LNCaP clone FGC (cell line): ENCODE data around the gene FSTL1.

Experiments used
- DNase-seq: peaks from one replicate; pipeline ENCODE4 v3.0.0-alpha.2; 2011; ENCODE audit warnings: low read depth
- H3K4me3 ChIP-seq: 2 replicates; pipeline ENCODE4 v1.5.1; 2011; ENCODE audit warnings: mild to moderate bottlenecking, low read depth, low read length, control low read depth
- CTCF ChIP-seq: IDR thresholded peaks from 2 replicates; pipeline ENCODE4 v1.5.1; 2012; ENCODE audit warnings: mild to moderate bottlenecking; ENCODE audit not compliant: control insufficient read depth, insufficient read depth; ENCODE audit errors: extremely low read depth

FSTL1 gene

GRCh38 chr3:120410541-120410940 is 40.3 kb downstream of the FSTL1 start:
- H3K4me3 ChIP-seq, result no peak overlapping the region
- DNase-seq, result no peak
- TF ChIP-seq CTCF, result no peak

- no peak for TF ChIP-seq CTCF
- H3K4me3 ChIP-seq, result no peak overlapping the region
- no peak for DNase-seq
Measured at GRCh38 chr3:120410116-120410515, 40.7 kb downstream of the FSTL1 start.

GRCh38 chr3:120407508-120408287 is 43.1 kb downstream of the FSTL1 start:
- H3K4me3 ChIP-seq, result no peak overlapping the region
- DNase-seq, result no peak
- no peak for TF ChIP-seq CTCF

- DNase-seq, result no peak
- no peak overlapping the region for H3K4me3 ChIP-seq
- TF ChIP-seq CTCF, result no peak
Measured at GRCh38 chr3:120404876-120405275, 45.9 kb downstream of the FSTL1 start.

GRCh38 chr3:120402257-120402656 is 48.5 kb downstream of the FSTL1 start:
- DNase-seq, result no peak
- no peak for TF ChIP-seq CTCF
- no peak overlapping the region for H3K4me3 ChIP-seq

GRCh38 chr3:120399372-120399771 is 51.4 kb downstream of the FSTL1 start:
- TF ChIP-seq CTCF, result no peak
- H3K4me3 ChIP-seq, result no peak overlapping the region
- DNase-seq, result no peak

- no peak for TF ChIP-seq CTCF
- H3K4me3 ChIP-seq, result no peak overlapping the region
- DNase-seq, result no peak
Measured at GRCh38 chr3:120396469-120396868, 54.3 kb downstream of the FSTL1 start.
